ENCODE results near the gene SETDB2. TPM values are rescaled to one million over a fixed set of nuclear protein-coding genes. Genes with fewer than 3 reads are reported as not detected.

SETDB2 gene
- total RNA-seq, 1 experiment from 2014 or later, result 14.7 TPM

DNA sequence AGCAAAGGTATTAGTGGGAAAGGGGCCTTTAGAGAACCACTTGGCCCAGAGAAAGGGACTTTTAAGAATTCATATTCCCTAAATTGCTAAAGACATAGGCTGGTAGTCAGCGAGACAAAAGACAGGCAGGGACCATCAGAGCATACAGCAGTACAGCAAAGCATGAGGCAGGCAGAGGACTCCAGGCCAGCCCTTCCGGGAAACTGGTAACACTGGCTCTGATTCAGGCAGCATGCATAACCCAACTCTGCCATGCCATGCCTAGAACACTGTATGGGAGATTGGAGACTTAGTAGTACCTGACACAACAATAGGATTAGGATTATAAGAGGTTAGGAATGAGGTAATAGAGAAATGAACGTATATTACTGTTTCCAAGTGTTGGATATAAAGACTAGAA is 35.1 kb upstream of the SETDB2 start:
- Histone ChIP-seq H3K4me3 (ENCODE audit: low read depth, low read length) (no peak overlapping the region), H3K36me3 (ENCODE audit: control insufficient read depth, insufficient read depth, low read length) (no peaks in the 10 kb centered on the region), H3K27me3 (replicated peaks; ENCODE audit: control insufficient read depth, insufficient read depth, low read length) (no peaks in the 10 kb centered on the region), H3K9me3 (peaks cover 6% of the 10 kb centered on the region), H3K4me1 (no peaks in the 10 kb centered on the region)
- ChIA-PET POLR2A (no interaction called here), CTCF (no interaction called here)
- peaks cover 20% of the 10 kb centered on the region for H3K4me1 Mint-ChIP-seq (ENCODE audit: low read depth, unreplicated experiment)
- no peak for TF ChIP-seq CTCF (IDR thresholded peaks at IDR 0.05; ENCODE audit: insufficient read depth in 1 of 2, low read depth in 1 of 2, low read length in 1 of 2, severe bottlenecking in 1 of 2, unreplicated experiment in 1 of 2)
- BruUV-seq (replicated peaks), result no TSS peak
- intact Hi-C loops (cut with micrococcal nuclease; ENCODE audit: unreplicated experiment), result no loop called here
- peaks cover 6% of the 10 kb centered on the region for H3K36me3 Mint-ChIP-seq (ENCODE audit: insufficient read depth, unreplicated experiment)
- H3K27me3 Mint-ChIP-seq (ENCODE audit: insufficient read depth, unreplicated experiment), result no peaks in the 10 kb centered on the region
- peaks cover 20% of the 10 kb centered on the region for H3K9me3 Mint-ChIP-seq (ENCODE audit: unreplicated experiment)
- DNase-seq, result no peak
- no peak overlapping the region for H3K4me3 Mint-ChIP-seq (ENCODE audit: unreplicated experiment)
- H3K27ac Mint-ChIP-seq (ENCODE audit: unreplicated experiment), result no peak overlapping the region

- no TSS peak for BruUV-seq (replicated peaks)
- H3K27me3 ChIP-seq (replicated peaks; ENCODE audit: control insufficient read depth, insufficient read depth, low read length), result no peaks in the 10 kb centered on the region
- no peak overlapping the region for H3K4me3 ChIP-seq (ENCODE audit: low read depth, low read length)
- TF ChIP-seq CTCF (IDR thresholded peaks at IDR 0.05; ENCODE audit: insufficient read depth in 1 of 2, low read depth in 1 of 2, low read length in 1 of 2, severe bottlenecking in 1 of 2, unreplicated experiment in 1 of 2), result no peak
- no peak for DNase-seq
- CTCF ChIA-PET, result no interaction called here
- no peaks in the 10 kb centered on the region for H3K4me1 ChIP-seq
- Mint-ChIP-seq H3K27me3 (ENCODE audit: insufficient read depth, unreplicated experiment) (no peaks in the 10 kb centered on the region), H3K4me3 (ENCODE audit: unreplicated experiment) (no peak overlapping the region), H3K36me3 (ENCODE audit: insufficient read depth, unreplicated experiment) (no peaks in the 10 kb centered on the region), H3K27ac (ENCODE audit: unreplicated experiment) (no peak overlapping the region), H3K9me3 (ENCODE audit: unreplicated experiment) (peaks cover 10% of the 10 kb centered on the region), H3K4me1 (ENCODE audit: low read depth, unreplicated experiment) (peaks cover 15% of the 10 kb centered on the region)
- no peaks in the 10 kb centered on the region for H3K36me3 ChIP-seq (ENCODE audit: control insufficient read depth, insufficient read depth, low read length)
- intact Hi-C loops (cut with micrococcal nuclease; ENCODE audit: unreplicated experiment), result no loop called here
- no peaks in the 10 kb centered on the region for H3K9me3 ChIP-seq
- POLR2A ChIA-PET, result no interaction called here
Observed at GRCh38 chr13:49410006-49410405, 34.1 kb upstream of the SETDB2 start.

GRCh38 chr13:49410477-49410876 is 33.6 kb upstream of the SETDB2 start:
- Mint-ChIP-seq H3K9me3 (ENCODE audit: unreplicated experiment) (peaks cover 5% of the 10 kb centered on the region), H3K27ac (ENCODE audit: unreplicated experiment) (no peak overlapping the region), H3K36me3 (ENCODE audit: insufficient read depth, unreplicated experiment) (no peaks in the 10 kb centered on the region), H3K4me3 (ENCODE audit: unreplicated experiment) (no peak overlapping the region), H3K4me1 (ENCODE audit: low read depth, unreplicated experiment) (peaks cover 14% of the 10 kb centered on the region), H3K27me3 (ENCODE audit: insufficient read depth, unreplicated experiment) (no peaks in the 10 kb centered on the region)
- DNase-seq, result no peak
- no TSS peak for BruUV-seq (replicated peaks)
- Histone ChIP-seq H3K36me3 (ENCODE audit: control insufficient read depth, insufficient read depth, low read length) (no peaks in the 10 kb centered on the region), H3K4me1 (no peaks in the 10 kb centered on the region), H3K27me3 (replicated peaks; ENCODE audit: control insufficient read depth, insufficient read depth, low read length) (no peaks in the 10 kb centered on the region), H3K9me3 (no peaks in the 10 kb centered on the region), H3K4me3 (ENCODE audit: low read depth, low read length) (no peak overlapping the region)
- ChIA-PET CTCF (no interaction called here), POLR2A (no interaction called here)
- no peak for TF ChIP-seq CTCF (IDR thresholded peaks at IDR 0.05; ENCODE audit: insufficient read depth in 1 of 2, low read depth in 1 of 2, low read length in 1 of 2, severe bottlenecking in 1 of 2, unreplicated experiment in 1 of 2)
- intact Hi-C loops (cut with micrococcal nuclease; ENCODE audit: unreplicated experiment), result no loop called here

Measured in Caco-2 (cell line).